Measurements from ENCODE around the gene CATSPER3.

CATSPER3 gene

DNA sequence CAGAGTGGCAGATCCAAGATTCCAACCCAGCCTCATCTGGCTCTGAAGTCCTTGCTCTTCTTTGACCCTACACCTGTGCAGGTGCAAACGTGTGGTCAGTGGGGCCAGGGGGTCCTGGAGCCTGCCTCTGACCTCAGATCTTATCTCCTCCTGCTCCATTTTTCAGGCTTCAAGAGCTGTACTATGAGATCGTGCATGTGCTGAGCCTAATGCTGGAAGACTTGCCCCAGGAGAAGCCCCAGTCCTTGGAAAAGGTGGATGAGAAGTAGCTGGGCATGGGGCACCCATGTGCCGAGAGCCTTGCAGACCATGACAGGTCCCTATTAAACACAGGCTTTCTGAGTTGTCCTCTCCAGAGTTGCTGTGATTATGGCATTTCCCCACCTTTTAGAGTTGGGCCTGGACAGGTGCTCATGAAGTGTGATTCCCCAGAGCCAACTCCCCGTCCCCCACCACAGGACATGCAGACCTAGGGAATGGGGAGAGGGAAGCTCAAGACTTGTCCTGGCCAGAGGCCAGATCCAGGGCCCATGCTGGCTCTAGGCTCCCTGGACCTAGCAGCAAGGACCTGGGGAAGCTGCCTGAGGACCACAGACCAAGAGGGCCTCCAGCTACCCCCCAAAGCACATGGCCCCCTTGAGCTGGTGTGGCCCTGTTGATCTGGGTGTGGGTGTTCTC is 43.8 kb downstream of the CATSPER3 start:
- no peak for DNase-seq (ENCODE audit: low read depth)

- DNase-seq (ENCODE audit: low read depth): no peak
These were observed 44.4 kb downstream of the CATSPER3 start for GRCh38 chr5:135012033-135012588.

GRCh38 chr5:135012951-135013391 is 45.3 kb downstream of the CATSPER3 start:
- no peak for DNase-seq (ENCODE audit: low read depth)

DNA sequence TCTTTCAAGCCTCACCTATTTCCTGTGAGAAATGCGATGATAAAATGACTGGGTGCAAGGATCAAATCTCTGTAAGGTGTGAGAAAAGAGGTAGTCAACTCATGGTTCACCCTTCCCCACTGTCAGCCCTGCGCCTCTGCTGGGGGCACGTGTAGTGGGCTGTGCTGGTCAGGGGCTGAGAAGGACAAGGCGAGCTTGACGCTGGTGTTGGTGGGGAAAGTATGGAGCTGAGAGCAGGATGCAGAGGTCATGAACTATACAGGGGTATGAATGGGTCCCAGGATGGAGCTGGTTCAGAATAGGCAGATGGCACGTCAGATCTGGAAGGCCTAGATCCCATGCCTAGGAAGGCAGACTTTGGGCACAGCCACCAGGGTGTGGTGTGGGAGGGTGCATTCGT is 45.7 kb downstream of the CATSPER3 start:
- no peak for DNase-seq (ENCODE audit: low read depth)

DNA sequence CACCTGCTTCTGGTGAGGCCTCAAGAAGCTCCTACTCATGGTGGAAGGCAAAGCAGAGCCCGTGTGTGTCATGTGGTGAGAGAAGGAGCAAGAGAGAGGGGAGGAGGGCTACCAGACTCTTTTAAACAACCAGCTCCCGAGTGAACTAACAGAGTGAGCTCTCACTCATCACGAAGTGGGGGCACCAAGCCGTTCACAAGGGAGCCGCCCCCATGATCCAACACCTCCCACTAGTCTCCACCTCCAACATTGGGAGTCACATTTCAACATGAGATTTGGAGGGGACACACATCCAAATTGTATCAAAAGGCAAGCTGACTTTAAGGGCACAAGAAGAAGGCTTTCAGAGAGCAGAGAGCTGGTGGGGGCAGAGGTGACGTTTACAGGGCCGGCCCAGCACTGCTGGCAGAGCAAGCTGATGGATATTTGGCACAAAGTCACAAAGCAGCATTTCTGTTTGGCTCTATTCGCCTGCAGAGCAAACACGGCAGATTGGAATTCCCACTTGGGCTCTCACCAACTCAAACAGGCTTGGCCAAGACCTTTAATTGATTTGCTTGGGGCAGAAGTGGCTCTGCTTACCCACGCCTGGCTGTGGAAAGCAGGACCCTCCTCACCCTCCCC is 46.4 kb downstream of the CATSPER3 start:
- no peak for DNase-seq (ENCODE audit: low read depth)

GRCh38 chr5:135015942-135016341 is 48.2 kb downstream of the CATSPER3 start:
- DNase-seq (ENCODE audit: low read depth): no peak

DNA sequence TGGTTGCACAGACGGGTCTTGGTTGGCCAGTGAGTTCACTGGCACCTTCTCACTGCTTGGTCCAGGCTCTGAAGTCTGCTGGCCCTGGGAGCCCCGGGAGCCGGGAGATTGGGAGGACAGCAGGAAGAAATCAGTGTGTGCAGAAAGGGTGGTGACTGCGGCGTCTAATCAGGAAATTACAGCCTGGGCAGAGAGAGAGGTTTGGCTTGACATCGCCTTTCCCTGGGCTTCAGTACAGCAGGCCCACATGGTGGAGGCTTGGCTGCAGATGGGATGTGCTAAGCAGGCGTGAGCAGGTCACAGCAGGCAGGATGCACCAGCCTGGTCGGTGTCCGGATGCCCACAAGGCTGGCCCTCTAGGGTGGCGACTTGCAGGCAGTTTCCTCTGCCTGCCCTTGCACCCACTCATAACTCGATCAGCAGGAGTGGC is 49.2 kb downstream of the CATSPER3 start:
- DNase-seq (ENCODE audit: low read depth): no peak

DNA sequence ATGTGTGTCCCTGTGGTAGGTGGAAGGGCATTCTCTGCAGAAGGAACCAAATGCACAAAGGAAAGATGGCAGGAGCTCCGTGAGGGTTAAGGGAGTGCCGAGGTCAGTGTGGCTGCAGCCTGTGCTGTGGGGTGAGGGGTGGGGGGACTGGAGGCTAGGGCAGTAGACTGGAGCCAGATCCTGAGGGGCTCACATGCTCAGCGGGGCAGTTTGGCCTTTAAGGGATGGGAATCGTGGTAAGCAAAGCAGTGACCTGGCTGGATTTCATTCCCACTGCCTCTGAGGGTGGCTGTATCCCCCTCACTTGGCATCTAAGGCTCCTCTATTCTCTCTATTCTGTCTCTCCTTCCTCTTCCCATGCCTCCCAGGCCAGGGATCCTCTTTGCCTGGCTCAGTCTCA is 50.8 kb downstream of the CATSPER3 start:
- DNase-seq (ENCODE audit: low read depth): no peak

DNA sequence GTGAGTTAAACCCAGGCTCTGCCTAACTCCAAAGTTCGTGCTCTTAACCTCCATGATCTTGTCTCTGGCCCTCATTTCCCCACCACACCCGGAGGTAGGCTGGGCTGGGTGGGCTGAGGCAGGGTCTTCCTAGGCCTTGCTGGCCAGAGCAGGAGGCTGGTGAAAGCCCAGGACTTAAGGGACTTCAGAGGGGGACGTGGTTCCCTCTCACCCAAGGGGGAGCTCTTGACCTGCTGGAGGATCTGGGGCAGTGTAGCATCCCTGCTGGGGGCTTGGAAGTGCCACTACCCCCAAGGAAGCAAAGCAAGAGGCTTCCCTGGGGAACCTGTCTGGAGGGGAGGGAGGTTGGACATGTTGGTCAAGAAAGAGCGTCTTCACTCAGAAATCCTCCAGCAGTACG is 51.6 kb downstream of the CATSPER3 start:
- DNase-seq (ENCODE audit: low read depth): no peak

DNA sequence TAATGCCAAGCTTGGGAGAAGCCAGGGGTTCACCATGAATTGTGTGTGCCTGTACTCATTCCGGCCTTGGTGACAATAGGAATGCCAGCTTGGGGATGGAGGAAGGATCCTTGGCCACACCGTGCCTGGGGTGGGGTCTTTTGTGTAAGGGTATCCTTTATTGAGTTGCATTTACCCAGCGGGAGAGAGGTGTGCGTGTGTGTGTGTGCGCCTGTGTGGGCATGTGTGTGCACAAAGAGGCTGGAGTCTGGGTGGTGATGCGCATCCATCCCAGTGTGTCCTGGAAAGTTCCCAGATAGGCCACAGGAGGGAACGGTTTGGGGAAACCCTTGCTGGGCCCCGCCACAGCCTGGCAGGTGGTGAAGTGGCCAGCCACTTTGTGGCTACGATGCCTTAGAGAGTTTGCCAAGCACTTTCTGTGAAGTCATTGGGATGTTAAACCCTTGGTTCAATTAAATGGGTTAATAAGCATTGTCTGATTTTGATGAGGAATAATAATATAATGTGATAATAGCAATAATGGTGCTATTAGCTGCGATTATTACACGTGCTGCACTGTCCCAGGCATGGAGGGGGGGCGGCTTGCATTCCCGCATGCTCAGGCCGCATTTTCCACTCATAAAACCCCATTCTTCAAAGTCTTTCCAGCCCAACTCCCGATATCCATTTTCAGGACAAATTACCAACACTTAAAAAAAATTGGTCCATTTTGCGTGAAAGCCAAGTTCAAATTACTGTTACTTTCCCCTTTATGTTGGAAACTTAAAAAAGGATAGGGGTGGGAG is 52.6 kb downstream of the CATSPER3 start:
- no peak for DNase-seq (ENCODE audit: low read depth)

- no peak for DNase-seq (ENCODE audit: low read depth)
These were observed 57.4 kb downstream of the CATSPER3 start for GRCh38 chr5:135024956-135025729.

- DNase-seq (ENCODE audit: low read depth): no peak
These were observed 58.3 kb downstream of the CATSPER3 start for GRCh38 chr5:135025730-135026644.

GRCh38 chr5:135026645-135027265 is 59.0 kb downstream of the CATSPER3 start:
- DNase-seq (ENCODE audit: low read depth): no peak

DNA sequence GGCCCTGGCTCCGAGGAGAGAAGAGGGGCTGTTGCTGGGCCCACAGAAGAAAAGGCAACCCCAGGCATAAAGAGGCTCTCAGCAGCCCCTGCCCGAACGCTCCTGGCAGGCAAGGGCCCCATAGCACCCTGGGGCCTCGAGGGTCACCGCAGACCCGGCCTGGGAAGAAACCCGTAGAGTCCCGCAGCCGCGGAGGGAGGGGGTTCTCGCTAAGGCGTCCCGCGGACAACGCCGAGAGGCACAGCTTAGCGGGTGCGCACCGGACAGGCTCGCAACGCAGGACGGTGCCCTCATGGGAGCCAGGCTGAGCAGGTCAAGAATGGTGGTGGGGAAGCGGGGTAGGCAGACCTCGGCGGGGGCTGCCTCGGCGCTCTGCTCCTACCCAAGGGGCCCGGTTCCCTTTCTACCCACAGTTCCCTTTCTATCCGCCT is 59.6 kb downstream of the CATSPER3 start:
- no peak for DNase-seq (ENCODE audit: low read depth)

DNA sequence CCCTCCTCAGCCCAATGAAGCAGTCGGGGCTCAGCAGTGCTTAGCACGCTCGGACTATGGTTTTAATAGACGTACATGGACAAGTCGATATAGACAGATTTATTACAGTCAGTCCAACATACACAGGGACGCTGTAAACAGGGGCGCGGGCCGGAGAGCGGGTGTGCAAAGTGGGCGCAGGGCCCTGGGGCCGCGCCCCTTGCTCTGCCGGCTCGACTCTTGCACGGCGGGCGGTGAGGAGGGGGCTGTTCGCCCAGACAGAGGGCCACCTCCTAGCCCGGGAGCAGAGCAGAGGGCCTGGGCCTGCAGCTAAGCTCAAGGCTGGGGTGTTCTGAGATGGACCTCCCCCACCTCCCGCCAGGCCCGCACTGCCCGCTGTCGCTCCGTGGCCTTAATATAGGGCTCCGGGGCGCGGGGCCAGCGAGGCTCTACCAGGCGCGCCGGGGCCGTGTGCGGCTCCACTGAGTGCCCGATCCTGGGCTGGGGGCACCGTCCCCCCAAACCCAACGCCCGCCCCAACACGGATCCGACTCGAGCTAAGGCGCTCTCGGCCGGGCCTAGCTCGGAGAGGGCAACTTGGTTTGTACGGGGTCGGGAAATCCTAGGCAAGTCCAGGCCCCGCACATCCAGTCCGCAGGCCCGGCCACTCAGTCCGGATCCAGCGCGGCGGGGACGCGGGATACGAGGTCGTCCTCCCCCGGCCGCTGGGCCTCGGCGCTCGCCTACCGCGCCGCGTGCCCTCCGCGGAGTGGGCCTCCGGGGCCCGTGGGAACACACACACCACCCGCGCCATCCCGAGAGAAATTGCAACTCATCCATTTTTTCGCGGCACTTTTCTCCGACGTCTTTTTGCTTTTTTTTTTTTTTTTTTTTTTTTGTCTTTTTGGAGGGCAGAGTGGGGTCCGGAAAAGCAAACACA is 60.2 kb downstream of the CATSPER3 start:
- DNase-seq (ENCODE audit: low read depth): no peak

DNA sequence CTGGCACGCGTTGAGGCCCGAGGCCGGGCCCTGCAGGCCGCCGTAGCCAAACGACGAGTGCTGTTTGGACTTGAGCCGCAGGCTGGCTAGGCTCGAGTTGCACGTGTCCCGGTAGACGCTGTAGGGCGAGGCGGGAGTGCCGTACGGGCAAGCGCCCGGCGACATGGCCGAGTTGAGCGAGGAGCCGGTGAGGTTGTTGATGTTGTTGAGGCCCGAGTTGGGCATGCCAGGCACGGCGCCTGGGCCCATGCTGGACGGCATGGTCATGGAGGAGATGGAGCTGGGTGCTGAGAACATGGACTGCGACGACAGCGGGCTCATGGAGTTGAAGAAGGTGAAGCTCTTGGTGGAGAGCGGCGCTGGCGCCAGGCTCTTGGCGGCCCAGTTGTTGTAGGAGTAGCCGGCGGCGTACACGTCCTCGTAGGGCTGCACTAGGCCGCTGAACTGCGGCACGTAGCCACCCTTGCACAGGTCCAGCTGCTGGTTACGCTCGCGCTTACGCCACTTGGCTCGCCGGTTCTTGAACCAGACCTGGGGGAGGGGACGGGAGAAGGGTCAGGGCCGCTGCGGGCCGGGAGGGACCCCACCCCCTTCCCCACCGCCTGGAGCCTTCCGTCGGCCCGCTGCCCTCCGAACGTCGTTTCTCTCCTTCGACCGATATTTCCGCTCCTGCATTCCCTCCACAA is 61.2 kb downstream of the CATSPER3 start:
- no peak for DNase-seq (ENCODE audit: low read depth)

- no peak for DNase-seq (ENCODE audit: low read depth)
These were observed 61.9 kb downstream of the CATSPER3 start for GRCh38 chr5:135029477-135030122.

Data from HS-5 (cell line).